H1 (cell line): ENCODE measurements around the gene KCNQ2. TPM values are rescaled to one million over a fixed set of nuclear protein-coding genes. Genes with fewer than 3 reads are reported as not detected.

Experiments used
- CTCF ChIA-PET: fragments of 300-600 bp; sonication (Branson Sonifier 250); formaldehyde crosslinking; loops from one replicate; lab custom pipeline; 2021; ENCODE audit not compliant: partially characterized antibody; lab: Charles Lee
- POLR2A ChIA-PET: fragments of 300-600 bp; sonication (Branson Sonifier 250); formaldehyde crosslinking; loops from one replicate; lab custom pipeline; 2021; ENCODE audit warnings: inconsistent platforms; ENCODE audit not compliant: partially characterized antibody; lab: Charles Lee
- DNase-seq, 2 experiments: peaks; one replicate each; pipeline versions ENCODE4 v3.0.0 to v3.0.0-alpha.2; 2010 to 2022; ENCODE audit warnings: low spot score in 2 of 2, low read depth in 1 of 2, mixed read lengths in 1 of 2
- FAIRE-seq: peaks from 2 replicates; lab custom pipeline; 2011; peaks lifted over from hg19 to GRCh38; lab: Jason Lieb, UNC
- H2AFZ ChIP-seq: 2 replicates; pipeline ENCODE4 v1.8.1; 2012; ENCODE audit warnings: low read length, inconsistent platforms
- H2AK5ac ChIP-seq: 2 replicates; pipeline ENCODE4 v1.6.1; 2013; ENCODE audit warnings: low read depth, low read length
- H2BK120ac ChIP-seq: replicated peaks from 2 replicates; pipeline ENCODE3; 2013; ENCODE audit warnings: low read depth, low read length, inconsistent platforms
- H2BK12ac ChIP-seq: 2 replicates; pipeline ENCODE4 v1.6.1; 2013; ENCODE audit warnings: low read depth, low read length
- H2BK15ac ChIP-seq: 2 replicates; pipeline ENCODE4 v1.6.1; 2013; ENCODE audit warnings: low read length
- H2BK20ac ChIP-seq: 2 replicates; pipeline ENCODE4 v1.6.1; 2013; ENCODE audit warnings: low read length
- H2BK5ac ChIP-seq: 2 replicates; pipeline ENCODE4 v1.6.1; 2013; ENCODE audit warnings: low read depth, low read length
- H3K14ac ChIP-seq: 2 replicates; pipeline ENCODE4 v1.6.1; 2013; ENCODE audit warnings: inconsistent platforms; ENCODE audit not compliant: insufficient read length
- H3K18ac ChIP-seq: 2 replicates; pipeline ENCODE4 v1.6.1; 2013; ENCODE audit warnings: low read length; ENCODE audit errors: extremely low read depth
- H3K23ac ChIP-seq: 2 replicates; pipeline ENCODE4 v1.6.1; 2013; ENCODE audit warnings: inconsistent platforms; ENCODE audit not compliant: insufficient read length
- H3K23me2 ChIP-seq: 2 replicates; pipeline ENCODE4 v1.6.1; 2013; ENCODE audit warnings: low read depth, low read length
- H3K27ac ChIP-seq: 2 replicates; pipeline ENCODE4 v1.6.1; 2011; ENCODE audit warnings: low read depth, low read length, inconsistent platforms
- H3K27me3 ChIP-seq, 4 experiments: replicated peaks in 1 of 4; 1 replicate in 1 of 4; 2 replicates in 3 of 4; pipeline versions ENCODE4 v1.6.1 to v1.8.1; 2011 to 2013; ENCODE audit warnings: low read length in 3 of 4, mild to moderate bottlenecking in 3 of 4, inconsistent platforms in 2 of 4, mixed read lengths in 2 of 4, moderate library complexity in 1 of 4; ENCODE audit not compliant: control insufficient read depth in 3 of 4, insufficient read depth in 3 of 4; ENCODE audit errors: extremely low read depth in 1 of 4
- H3K36me3 ChIP-seq, 4 experiments: 2 replicates each; pipeline versions ENCODE4 v1.6.1 to v1.8.1; 2011 to 2013; ENCODE audit warnings: mild to moderate bottlenecking in 4 of 4, low read length in 3 of 4, moderate library complexity in 2 of 4, control low read depth in 1 of 4, inconsistent platforms in 1 of 4; ENCODE audit not compliant: insufficient read depth in 4 of 4, control insufficient read depth in 2 of 4
- H3K4ac ChIP-seq: replicated peaks from 2 replicates; pipeline ENCODE3; 2013; ENCODE audit warnings: low read length, low read depth, mixed read lengths, inconsistent platforms; ENCODE audit not compliant: insufficient read length
- H3K4me1 ChIP-seq, 4 experiments: replicated peaks in 1 of 4; 1 replicate in 1 of 4; 2 replicates in 3 of 4; pipeline versions ENCODE4 v1.6.1 to v1.8.1; 2011 to 2013; ENCODE audit warnings: low read length in 3 of 4, inconsistent platforms in 2 of 4, mixed read lengths in 1 of 4; ENCODE audit not compliant: insufficient read depth in 4 of 4, control insufficient read depth in 3 of 4
- H3K4me2 ChIP-seq, 2 experiments: 2 replicates each; pipeline versions ENCODE4 v1.6.1 to v1.8.1; 2011 to 2013; ENCODE audit warnings: low read depth in 2 of 2, low read length in 2 of 2, control low read depth in 1 of 2, inconsistent platforms in 1 of 2, mild to moderate bottlenecking in 1 of 2; ENCODE audit not compliant: insufficient read depth in 1 of 2
- H3K4me3 ChIP-seq, 4 experiments: fragments of 200-600, 300-600 bp in 1 of 4; sonication (generic), shearing (Covaris generic), sonication (Bioruptor Twin) in 1 of 4; 2 replicates each; pipeline versions ENCODE4 v1.5.1 to v1.8.1; 2011 to 2016; ENCODE audit warnings: low read length in 4 of 4, low read depth in 3 of 4, control low read depth in 2 of 4, inconsistent platforms in 2 of 4, mild to moderate bottlenecking in 2 of 4, mixed read lengths in 1 of 4, moderate library complexity in 1 of 4; ENCODE audit not compliant: insufficient read depth in 2 of 4; ENCODE audit errors: extremely low read depth in 1 of 4
- H3K56ac ChIP-seq: replicated peaks from 2 replicates; pipeline ENCODE3; 2013; ENCODE audit warnings: low read depth, mild to moderate bottlenecking, mixed read lengths, low read length, inconsistent platforms; ENCODE audit not compliant: insufficient read length
- H3K79me1 ChIP-seq: 2 replicates; pipeline ENCODE4 v1.6.1; 2013; ENCODE audit warnings: low read depth, low read length, control low read depth
- H3K79me2 ChIP-seq, 2 experiments: 2 replicates each; pipeline versions ENCODE4 v1.6.1 to v1.8.1; 2012 to 2013; ENCODE audit warnings: low read length in 2 of 2, mild to moderate bottlenecking in 2 of 2, inconsistent platforms in 1 of 2; ENCODE audit not compliant: insufficient read depth in 2 of 2, control insufficient read depth in 1 of 2
- H3K9ac ChIP-seq, 4 experiments: replicated peaks in 1 of 4; 1 replicate in 1 of 4; 2 replicates in 3 of 4; pipeline versions ENCODE4 v1.6.1 to v1.8.1; 2011 to 2013; ENCODE audit warnings: low read depth in 3 of 4, low read length in 3 of 4, control low read depth in 2 of 4, mild to moderate bottlenecking in 2 of 4, moderate library complexity in 2 of 4, inconsistent platforms in 1 of 4; ENCODE audit errors: extremely low read depth in 1 of 4
- H3K9me3 ChIP-seq, 2 experiments: 2 replicates each; pipeline versions ENCODE4 v1.6.1 to v1.8.1; 2012 to 2013; ENCODE audit warnings: mild to moderate bottlenecking in 2 of 2, moderate library complexity in 2 of 2, control low read depth in 1 of 2, inconsistent platforms in 1 of 2, low read depth in 1 of 2, low read length in 1 of 2, mixed read lengths in 1 of 2; ENCODE audit not compliant: insufficient read depth in 2 of 2
- H4K20me1 ChIP-seq, 2 experiments: replicated peaks in 1 of 2; 2 replicates each; pipeline versions ENCODE3 to v1.8.1; 2011 to 2013; ENCODE audit warnings: inconsistent platforms in 2 of 2, low read length in 2 of 2, mild to moderate bottlenecking in 1 of 2; ENCODE audit not compliant: insufficient read depth in 2 of 2, control insufficient read depth in 1 of 2
- H4K5ac ChIP-seq: 2 replicates; pipeline ENCODE4 v1.6.1; 2013; ENCODE audit warnings: low read length, low read depth, mixed read lengths, inconsistent platforms; ENCODE audit not compliant: insufficient read length
- H4K8ac ChIP-seq: 2 replicates; pipeline ENCODE4 v1.8.0; 2013; ENCODE audit warnings: mild to moderate bottlenecking, moderate library complexity, low read length, inconsistent platforms; ENCODE audit not compliant: insufficient read depth; ENCODE audit errors: extremely low read depth
- H4K91ac ChIP-seq: replicated peaks from 2 replicates; pipeline ENCODE3; 2013; ENCODE audit warnings: low read length, mixed read lengths, inconsistent platforms; ENCODE audit not compliant: insufficient read length
- CBX8 ChIP-seq: fragments of 300-800, 300-1000 bp; sonication (generic); IDR thresholded peaks from 2 replicates; pipeline ENCODE4 v1.7.1; 2016; ENCODE audit warnings: low read depth, low read length, borderline replicate concordance
- CEBPB ChIP-seq: IDR thresholded peaks from 2 replicates; pipeline ENCODE4 v1.6.1; 2012; ENCODE audit warnings: low read depth, low read length
- MAFK ChIP-seq: IDR thresholded peaks from 2 replicates; pipeline ENCODE4 v1.6.1; 2012; ENCODE audit warnings: low read depth, mild to moderate bottlenecking, improper control_type of control experiment, low read length
- PHF8 ChIP-seq: fragments of 200-600 bp; sonication (generic); conservative IDR thresholded peaks from 2 replicates; pipeline ENCODE4 v1.7.1; 2012; ENCODE audit warnings: low read depth, mild to moderate bottlenecking, inconsistent platforms, low read length, moderate library complexity
- SIRT6 ChIP-seq: IDR thresholded peaks from one replicate; pipeline ENCODE4 v1.7.1; 2012; ENCODE audit warnings: low read length, inconsistent platforms
- SRF ChIP-seq: IDR thresholded peaks from 2 replicates; pipeline ENCODE4 v1.6.1; 2011; ENCODE audit warnings: mild to moderate bottlenecking, low read depth, low read length, moderate library complexity
- WGBS, 2 experiments: shearing (Covaris generic) in 1 of 2; methylation state at CpG; one replicate each; pipeline versions ENCODE4 v1.1.6 to v1.1.7; 2013 to 2015; ENCODE audit warnings: low lambda C conversion rate in 2 of 2, mixed read lengths in 2 of 2, inconsistent platforms in 1 of 2, low coverage in 1 of 2, missing lambda C conversion rate in 1 of 2; ENCODE audit not compliant: insufficient replicate concordance in 2 of 2, insufficient coverage in 1 of 2, insufficient read length in 1 of 2; ENCODE audit errors: extremely low coverage in 1 of 2, missing lambda C conversion rate in 1 of 2; 5-methylcytosine and 5-hydroxymethylcytosine counted together
- long read RNA-seq, 2 experiments: library from RNA in 1 of 2; library from capped mRNA in 1 of 2; stranded (forward); transcript quantifications; one replicate each; pipeline ENCODE4 v2.0.0, GENCODE V29; 2021; ENCODE audit warnings: inconsistent platforms in 1 of 2
- polyA minus RNA-seq, 3 experiments: library from RNA; depleted of rRNA, polyadenylated mRNA; stranded (reverse); fragments of >200 nt; gene quantifications; 1 replicate in 2 of 3; 2 replicates in 1 of 3; pipeline ENCODE4 v1.2.3, GENCODE V29; 2011
- polyA plus RNA-seq, 7 experiments: library from polyadenylated mRNA; depleted of rRNA in 3 of 7; stranded (reverse) in 5 of 7; unstranded in 2 of 7; fragments of >200 nt in 5 of 7; fragments of 200-250 nt in 2 of 7; gene quantifications; 1 replicate in 5 of 7; 2 replicates in 1 of 7; 4 replicates in 1 of 7; pipeline versions ENCODE4 v1.2.1 to v1.2.3, GENCODE V29; 2011 to 2013; ENCODE audit warnings: missing spikeins in 2 of 7, mixed read lengths in 2 of 7
- total RNA-seq: library from RNA; stranded (reverse); fragmentation: NEBNext Ultra II Directional; extraction: Animal tissue kit (Norgen Biotek cat#: 25700); gene quantifications from 2 replicates; pipeline ENCODE4 v1.2.1, GENCODE V29; 2021
- TF ChIP-seq, protein P1 (sequence below): IDR thresholded peaks from 2 replicates; pipeline ENCODE4 v1.6.1; 2011; ENCODE audit warnings: low read length, improper control_type of control experiment

KCNQ2 gene
- total RNA-seq (82.6 and 88.6 TPM in 2 replicates), polyA plus RNA-seq (2011; rRNA removed) (243 and 277 TPM in 2 replicates), polyA minus RNA-seq (2011; rRNA and poly(A)+ RNA removed) (40.5 and 42.0 TPM in 2 replicates)
- polyA plus RNA-seq (2011; cell fraction: cytosol; rRNA removed) = 174 TPM
- polyA plus RNA-seq (2011; cell fraction: nucleus; rRNA removed) = 206 TPM
- polyA plus RNA-seq (2012, experiment 1 of 2) = 41.9 to 107 TPM (median 94.0 TPM) in 4 replicates
- 88.7 TPM for polyA plus RNA-seq (2012, experiment 2 of 2)
- polyA plus RNA-seq (2013, experiment 1 of 2) = 72.4 TPM
- polyA plus RNA-seq (2013, experiment 2 of 2) = 73.2 TPM
- polyA minus RNA-seq (2011; cell fraction: cytosol; rRNA and poly(A)+ RNA removed) = 39.6 TPM
- polyA minus RNA-seq (2011; cell fraction: nucleus; rRNA and poly(A)+ RNA removed) = 33.1 TPM
- long read RNA-seq, experiment 1, transcript KCNQ2-201 (8 exons, 1,426 nt) = major isoform, 35 of 52 reads
- long read RNA-seq, experiment 1, partial matches to known transcripts = 5 of 52 reads
- long read RNA-seq, experiment 1, other reads (novel, unspliced or antisense) = 12 of 52 reads
- long read RNA-seq, experiment 2, partial matches to known transcripts = 0 of 2 reads
- long read RNA-seq, experiment 2, other reads (novel, unspliced or antisense) = 0 of 2 reads

DNA sequence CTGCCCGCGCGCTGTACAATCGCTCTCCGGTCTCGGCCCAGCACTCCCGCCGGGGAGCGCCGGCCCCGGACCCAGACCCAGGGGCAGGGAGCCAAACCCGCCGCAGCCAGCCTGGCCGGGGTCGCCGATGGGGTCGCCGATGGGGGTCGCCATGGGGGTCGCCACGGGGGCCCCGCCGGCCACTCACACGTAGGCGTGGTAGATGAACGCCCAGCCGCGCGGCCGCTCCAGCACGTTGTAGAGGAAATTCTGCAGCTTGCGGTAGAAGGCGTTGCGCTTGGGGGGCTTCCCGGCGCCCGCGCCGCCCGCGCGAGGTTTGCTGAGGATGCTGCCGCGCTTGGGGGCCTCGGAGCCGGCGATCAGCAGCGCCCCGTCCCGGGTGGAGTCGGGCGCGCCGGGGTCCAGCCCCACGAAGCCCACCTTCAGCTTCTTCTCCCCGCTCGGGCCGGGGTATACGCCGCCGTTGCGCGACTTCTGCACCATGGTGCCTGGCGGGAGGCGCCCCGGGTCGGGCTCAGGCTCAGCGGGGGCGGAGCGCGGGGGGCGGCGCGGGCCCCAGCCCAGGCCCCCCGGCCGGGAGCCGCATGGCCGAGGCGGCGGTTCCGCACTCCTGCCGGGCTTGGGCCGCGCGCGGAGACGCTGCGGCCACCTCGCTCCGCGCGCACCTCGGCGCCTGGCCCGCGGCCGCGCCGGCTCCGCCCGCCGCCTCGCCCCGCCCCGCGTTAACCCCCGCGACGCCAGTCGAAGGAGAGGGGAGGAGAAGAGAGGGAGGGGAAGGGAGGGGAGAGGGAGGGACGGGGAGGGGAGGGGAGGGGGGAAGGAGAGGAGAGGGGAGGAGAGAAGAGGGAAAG, at the start of gene KCNQ2:
TSS of gene KCNQ2 (minus strand) at position 675 of the 851 bp plus-strand sequence. CDS start at position 483, 192 bp downstream.
- Histone ChIP-seq H4K8ac (peak within 1 kb of the TSS; percentile 40; the same call in 1 of the 2 replicates), H3K4ac (peak within 1 kb of the TSS; percentile 93), H3K4me2 (peak within 1 kb of the TSS; percentile 83 to 91), H3K9me3 (no peaks in the 10 kb centered on the region), H4K91ac (peak within 1 kb of the TSS; percentile 73), H2BK120ac (no peak within 1 kb of the TSS), H3K79me2 (peaks cover 10 to 40% of the 10 kb centered on the region in 2 experiments; a peak in 3 of 4 replicates), H3K23me2 (peaks cover 6% of the 10 kb centered on the region; the same call in 1 of the 2 replicates), H4K20me1 (peaks cover 0 to 8% of the 10 kb centered on the region in 2 experiments), H2BK12ac (peak within 1 kb of the TSS; percentile 92; the same call in 1 of the 2 replicates), H3K36me3 (no peaks in the 10 kb centered on the region), H3K23ac (no peak within 1 kb of the TSS), H3K18ac (peak within 1 kb of the TSS; percentile 19; the same call in 1 of the 2 replicates), H4K5ac (no peak within 1 kb of the TSS), H2BK20ac (peak within 1 kb of the TSS; percentile 21; the same call in 1 of the 2 replicates), H2BK5ac (no peak within 1 kb of the TSS), H2BK15ac (peak within 1 kb of the TSS; percentile 40; the same call in 1 of the 2 replicates), H3K79me1 (peaks cover 14% of the 10 kb centered on the region), H2AK5ac (no peak within 1 kb of the TSS), H3K56ac (no peak within 1 kb of the TSS), H3K14ac (no peak within 1 kb of the TSS), H2AFZ (no peak within 1 kb of the TSS), H3K9ac (peak within 1 kb of the TSS in 2 of 4 experiments; percentile 36 to 82; a peak in 4 of 7 replicates), H3K4me1 (peaks cover 0 to 24% (median 10%) of the 10 kb centered on the region in 4 experiments; a peak in 6 of 7 replicates), H3K27ac (no peak within 1 kb of the TSS), H3K4me3 (peak within 1 kb of the TSS; percentile 72 to 94 (median 82)), H3K27me3 (peaks cover 0 to 16% (median 5%) of the 10 kb centered on the region in 4 experiments; a peak in 4 of 7 replicates)
- CTCF ChIA-PET = interaction anchor here (1.3 kb wide), 1 partner anchor 30 kb away, joined by 6 read pairs; no protein-coding TSS in a partner anchor
- FAIRE-seq = no peak
- WGBS, 2 experiments = 2% methylated on average over 48 of the region's 111 CpGs; no CpG with 5 or more reads in 1 of the 2 experiments
- DNase-seq = no peak
- POLR2A ChIA-PET = interaction anchor here (0.7 to 2.6 kb wide), 9 partner anchors 8 to 63 kb away, joined by 3 to 8 read pairs (median 4); partner anchors contain the start of gene PPDPF
- TF ChIP-seq PHF8 (0 out of 2 replicates have a peak, but pooled peaks have one; percentile 16), CBX8 (no peak), CEBPB (no peak), SRF (no peak), MAFK (no peak), SIRT6 (no peak)
- TF ChIP-seq, protein P1, sequence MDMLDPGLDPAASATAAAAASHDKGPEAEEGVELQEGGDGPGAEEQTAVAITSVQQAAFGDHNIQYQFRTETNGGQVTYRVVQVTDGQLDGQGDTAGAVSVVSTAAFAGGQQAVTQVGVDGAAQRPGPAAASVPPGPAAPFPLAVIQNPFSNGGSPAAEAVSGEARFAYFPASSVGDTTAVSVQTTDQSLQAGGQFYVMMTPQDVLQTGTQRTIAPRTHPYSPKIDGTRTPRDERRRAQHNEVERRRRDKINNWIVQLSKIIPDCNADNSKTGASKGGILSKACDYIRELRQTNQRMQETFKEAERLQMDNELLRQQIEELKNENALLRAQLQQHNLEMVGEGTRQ = no peak
